Smooth muscle cell (in vitro differentiated cells): ENCODE data around the gene FCHSD2. TPM values are rescaled to one million over a fixed set of nuclear protein-coding genes. Genes with fewer than 3 reads are reported as not detected.

ENCODE experiments used
- DNase-seq: peaks from one replicate; lab custom pipeline; 2025; ENCODE audit not compliant: unreplicated experiment; lab: John Stamatoyannopoulos, UW
- H2AFZ ChIP-seq: fragments of 200-600 bp; sonication (generic); 2 replicates; pipeline ENCODE4 v1.6.0; 2016; ENCODE audit warnings: antibody characterized with exemption, low read depth, mild to moderate bottlenecking
- H3F3A ChIP-seq: fragments of 200-600 bp; sonication (generic); 2 replicates; pipeline ENCODE4 v1.6.0; 2017; ENCODE audit warnings: antibody characterized with exemption, low read depth
- H3K27ac ChIP-seq: fragments of 200-600 bp; sonication (generic); 2 replicates; pipeline ENCODE4 v1.5.1; 2016; ENCODE audit warnings: low read depth, mild to moderate bottlenecking
- H3K27me3 ChIP-seq: fragments of 200-600 bp; sonication (generic); 2 replicates; pipeline ENCODE4 v1.6.1; 2016; ENCODE audit warnings: low read depth, mild to moderate bottlenecking
- H3K36me3 ChIP-seq: fragments of 200-600 bp; sonication (generic); 2 replicates; pipeline ENCODE4 v1.5.1; 2016; ENCODE audit warnings: low read depth
- H3K4me1 ChIP-seq: fragments of 200-600 bp; sonication (generic); 2 replicates; pipeline ENCODE4 v1.5.1; 2016; ENCODE audit warnings: low read depth
- H3K4me2 ChIP-seq: fragments of 200-600 bp; sonication (generic); 2 replicates; pipeline ENCODE4 v1.6.0; 2016; ENCODE audit warnings: mild to moderate bottlenecking
- H3K4me3 ChIP-seq: fragments of 200-600 bp; sonication (generic); 2 replicates; pipeline ENCODE4 v1.5.1; 2016; ENCODE audit warnings: mild to moderate bottlenecking
- H3K79me2 ChIP-seq: fragments of 200-600 bp; sonication (generic); 2 replicates; pipeline ENCODE4 v1.6.0; 2016; ENCODE audit warnings: low read depth, mild to moderate bottlenecking
- H3K9ac ChIP-seq: fragments of 200-600 bp; sonication (generic); 2 replicates; pipeline ENCODE4 v1.6.0; 2016; ENCODE audit warnings: low read depth
- H3K9me3 ChIP-seq: fragments of 200-600 bp; sonication (generic); replicated peaks from 2 replicates; pipeline ENCODE4 v1.5.1; 2016; ENCODE audit warnings: low read depth
- H4K20me1 ChIP-seq: fragments of 200-600 bp; sonication (generic); 2 replicates; pipeline ENCODE4 v1.6.0; 2016; ENCODE audit warnings: low read depth
- CTCF ChIP-seq: fragments of 200-600 bp; sonication (generic); IDR thresholded peaks from 2 replicates; pipeline ENCODE4 v1.5.1; 2017; ENCODE audit warnings: borderline replicate concordance, mild to moderate bottlenecking, antibody characterized with exemption; ENCODE audit not compliant: insufficient read depth, poor library complexity, severe bottlenecking
- WGBS: methylation state at CpG from one replicate; pipeline ENCODE4 v1.1.7; 2016; ENCODE audit warnings: low lambda C conversion rate; 5-methylcytosine and 5-hydroxymethylcytosine counted together
- polyA plus RNA-seq: library from polyadenylated mRNA; unstranded; fragments of >200 nt; fragmentation: Nextera tagmentation; extraction: Ambion mirVana; gene quantifications from 2 replicates; pipeline ENCODE4 v1.2.1, GENCODE V29; 2016
- total RNA-seq: library from RNA; depleted of rRNA; stranded (reverse); fragments of >200 nt; gene quantifications from 2 replicates; pipeline ENCODE4 v1.2.3, GENCODE V29; 2014

FCHSD2 gene
- total and polyA plus RNA-seq, 2 experiments from 2014 or later = 14.6 to 24.3 TPM

DNA sequence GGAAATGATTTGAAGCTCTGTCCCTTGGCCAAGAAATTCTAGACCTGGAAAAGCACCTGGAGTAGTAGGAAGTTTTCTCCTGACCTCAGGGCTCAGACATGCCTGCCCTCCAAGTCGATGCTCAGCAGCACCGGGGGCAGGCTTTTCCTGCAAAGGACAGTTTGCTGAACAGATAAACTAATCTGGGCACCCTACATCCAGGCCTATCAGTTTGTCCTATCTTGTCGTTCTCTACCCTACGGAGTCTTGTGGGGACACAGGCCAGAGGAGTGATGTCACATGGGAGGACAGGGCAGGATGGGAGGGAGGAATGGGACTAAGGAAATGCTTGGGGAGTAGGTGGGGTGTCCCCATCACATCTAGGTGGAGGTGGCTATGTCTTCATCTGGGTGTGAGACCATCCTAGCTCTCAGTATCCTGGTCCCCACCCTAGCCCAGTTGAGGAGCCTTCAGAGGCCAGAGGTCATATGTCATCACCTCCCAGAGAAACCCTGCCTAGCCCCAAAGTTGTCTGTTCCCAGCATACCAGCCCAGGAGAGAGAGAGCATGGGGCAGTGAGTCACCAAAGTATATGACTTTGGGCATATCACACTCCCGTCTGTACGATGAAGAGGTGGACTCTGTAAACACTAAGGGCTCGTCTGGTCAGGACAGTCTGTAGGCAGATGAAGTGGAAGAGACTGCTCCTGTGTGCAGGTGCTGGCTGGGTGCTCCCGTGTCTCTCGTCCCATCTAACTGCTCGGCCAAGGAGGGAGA, 18.1 kb upstream of the FCHSD2 start:
- peaks cover 13% of the 10 kb centered on the region for H3F3A ChIP-seq
- no peak overlapping the region for H3K4me3 ChIP-seq
- H3K9ac ChIP-seq = no peak overlapping the region
- no peak overlapping the region for H2AFZ ChIP-seq
- H3K79me2 ChIP-seq = no peaks in the 10 kb centered on the region
- H4K20me1 ChIP-seq = no peaks in the 10 kb centered on the region
- no peaks in the 10 kb centered on the region for H3K36me3 ChIP-seq
- H3K9me3 ChIP-seq = no peaks in the 10 kb centered on the region
- DNase-seq = no peak
- TF ChIP-seq CTCF = no peak
- H3K4me2 ChIP-seq = no peak overlapping the region
- WGBS = 62% methylated on average over 10 of the region's 10 CpGs
- peak overlapping the region; percentile 82 for H3K27ac ChIP-seq
- peaks cover 22% of the 10 kb centered on the region for H3K4me1 ChIP-seq
- H3K27me3 ChIP-seq = no peaks in the 10 kb centered on the region

DNA sequence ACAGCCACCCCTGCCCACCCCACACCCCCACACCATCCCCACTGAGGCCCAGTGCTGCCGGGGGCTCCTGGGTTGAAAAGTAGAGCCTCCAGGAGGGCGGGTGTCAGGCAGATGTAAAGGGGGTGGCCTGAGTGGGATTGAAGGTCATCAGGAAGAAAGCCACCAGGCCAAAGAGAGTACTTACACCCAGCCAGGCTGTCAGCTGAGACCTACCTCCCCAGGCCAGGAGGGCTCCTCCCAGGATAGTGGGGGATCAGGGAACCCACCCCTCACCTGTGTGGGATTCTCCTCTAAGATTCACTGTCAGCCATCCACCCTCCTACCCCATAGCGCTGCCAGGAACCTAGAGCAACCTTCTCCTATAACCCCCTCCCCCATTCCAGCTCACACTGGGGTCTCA, 17.2 kb upstream of the FCHSD2 start:
- Histone ChIP-seq H3K9ac (no peak overlapping the region), H3K9me3 (no peaks in the 10 kb centered on the region), H3K4me2 (peak overlapping the region; percentile 67), H3K79me2 (no peaks in the 10 kb centered on the region), H3K36me3 (no peaks in the 10 kb centered on the region), H3F3A (peaks cover 13% of the 10 kb centered on the region), H3K27ac (peak overlapping the region; percentile 82), H2AFZ (no peak overlapping the region), H3K27me3 (no peaks in the 10 kb centered on the region), H4K20me1 (no peaks in the 10 kb centered on the region), H3K4me3 (no peak overlapping the region), H3K4me1 (peaks cover 22% of the 10 kb centered on the region)
- WGBS = 100% methylated on average over 3 of the region's 3 CpGs
- DNase-seq = no peak
- TF ChIP-seq CTCF = no peak

GRCh38 chr11:73158356-73159051, 16.4 kb upstream of the FCHSD2 start:
- Histone ChIP-seq H3K27me3 (no peaks in the 10 kb centered on the region), H3K27ac (peak overlapping the region; percentile 82), H3K9ac (peak overlapping the region; percentile 0), H3K36me3 (no peaks in the 10 kb centered on the region), H2AFZ (peak overlapping the region; percentile 26), H4K20me1 (no peaks in the 10 kb centered on the region), H3K79me2 (no peaks in the 10 kb centered on the region), H3K4me1 (peaks cover 22% of the 10 kb centered on the region), H3K4me2 (peak overlapping the region; percentile 67), H3K9me3 (no peaks in the 10 kb centered on the region), H3K4me3 (no peak overlapping the region), H3F3A (peaks cover 13% of the 10 kb centered on the region)
- DNase-seq = no peak
- 38% methylated on average over 8 of the region's 8 CpGs for WGBS
- no peak for TF ChIP-seq CTCF
